Gastroesophageal sphincter (tissue), 4 donors: ENCODE data around the gene RITA1. TPM values are rescaled to one million over a fixed set of nuclear protein-coding genes. Genes with fewer than 3 reads are reported as not detected.
A peak's percentile ranks its signal among the peaks of the same experiment; 100 is the strongest.

ENCODE experiments used
- ATAC-seq: fragments of 150-250 bp; one replicate; pipeline ENCODE4 v1.9.1; 2016; ENCODE audit warnings: mild to moderate bottlenecking, moderate library complexity
- H3K27ac ChIP-seq, 4 donors: fragments of 200-600 bp; sonication (generic) in 3 of 4; 1 replicate in 3 of 4; 2 replicates in 1 of 4; pipeline ENCODE4 v1.5.1; 2016 to 2019
- H3K27me3 ChIP-seq: fragments of 200-600 bp; sonication (generic); one replicate; pipeline ENCODE4 v1.5.1; 2019
- H3K36me3 ChIP-seq, 2 donors: fragments of 200-600 bp; sonication (generic); one replicate each; pipeline ENCODE4 v1.5.1; 2019; ENCODE audit warnings: control low read depth in 1 of 2
- H3K4me1 ChIP-seq, 3 donors: fragments of 200-600 bp; sonication (generic); 1 replicate in 2 of 3; 2 replicates in 1 of 3; pipeline ENCODE4 v1.5.1; 2016 to 2019; ENCODE audit warnings: control low read depth in 2 of 3
- H3K4me3 ChIP-seq, 2 donors: fragments of 200-600 bp; sonication (generic); one replicate each; pipeline ENCODE4 v1.5.1; 2019; ENCODE audit warnings: mild to moderate bottlenecking in 1 of 2, moderate library complexity in 1 of 2
- H3K9me3 ChIP-seq, 3 donors: fragments of 200-600 bp; sonication (generic); one replicate each; pipeline ENCODE4 v1.5.1; 2017 to 2019; ENCODE audit warnings: control low read depth in 2 of 3
- CTCF ChIP-seq, 4 experiments: fragments of 200-600 bp in 2 of 4; fragments of 450-650 bp in 2 of 4; sonication (generic) in 1 of 4; IDR thresholded peaks; one replicate each; pipeline ENCODE4 v1.5.1; 2017 to 2019; ENCODE audit warnings: antibody characterized with exemption in 4 of 4, mild to moderate bottlenecking in 2 of 4, moderate library complexity in 2 of 4
- EP300 ChIP-seq: sonication (generic); formaldehyde crosslinking; IDR thresholded peaks from one replicate; pipeline ENCODE4 v1.6.1; 2017; ENCODE audit warnings: antibody characterized with exemption, mild to moderate bottlenecking
- POLR2A ChIP-seq, 2 donors: fragments of 450-650 bp; IDR thresholded peaks; one replicate each; pipeline ENCODE4 v1.6.1; 2017; ENCODE audit warnings: antibody characterized with exemption in 2 of 2, mild to moderate bottlenecking in 2 of 2, moderate library complexity in 1 of 2
- POLR2AphosphoS5 ChIP-seq: sonication (generic); formaldehyde crosslinking; IDR thresholded peaks from one replicate; pipeline ENCODE4 v1.6.1; 2017; ENCODE audit warnings: antibody characterized with exemption
- WGBS, 2 donors: methylation state at CpG; one replicate each; pipeline ENCODE4 v1.1.5; 2018; ENCODE audit warnings: low coverage in 1 of 2; 5-methylcytosine and 5-hydroxymethylcytosine counted together
- total RNA-seq, 4 donors: library from RNA; depleted of rRNA; stranded (reverse); fragments of >200 nt; gene quantifications; one replicate each; pipeline ENCODE4 v1.1.0, GENCODE V29; 2016

Gene RITA1
- total RNA-seq, 4 donors from 2014 or later, result 12.3 to 22.8 (median 16.6) TPM

- peaks cover 0 to 35% (median 5%) of the 10 kb centered on the region in 3 donors for H3K4me1 ChIP-seq
- H3K9me3 ChIP-seq, result no peaks in the 10 kb centered on the region
- H3K27ac ChIP-seq, result no peak overlapping the region
- no peak for ATAC-seq
- H3K36me3 ChIP-seq, result peaks cover 0 to 9% of the 10 kb centered on the region in 2 donors
- TF ChIP-seq POLR2A (IDR thresholded peaks at IDR 0.05), result no peak
- TF ChIP-seq POLR2AphosphoS5, result no peak
- TF ChIP-seq EP300, result no peak
- TF ChIP-seq CTCF (IDR thresholded peaks at IDR 0.05), result no peak
- no peaks in the 10 kb centered on the region for H3K27me3 ChIP-seq
- 79 to 100% methylated on average over 1 to 2 of the region's 7 CpGs for WGBS, 2 donors
- H3K4me3 ChIP-seq, result no peak overlapping the region
Observed at GRCh38 chr12:113196582-113196981, 11.1 kb downstream of the RITA1 start.

GRCh38 chr12:113196990-113197389 lies 11.5 kb downstream of the RITA1 start:
- H3K9me3 ChIP-seq, result no peaks in the 10 kb centered on the region
- H3K4me1 ChIP-seq, result peaks cover 0 to 35% (median 5%) of the 10 kb centered on the region in 3 donors
- ATAC-seq, result peak; percentile 90
- WGBS, 2 donors, result 5 to 11% methylated on average over 1 to 4 of the region's 4 CpGs
- no peaks in the 10 kb centered on the region for H3K27me3 ChIP-seq
- H3K4me3 ChIP-seq, result no peak overlapping the region
- TF ChIP-seq POLR2AphosphoS5 (peak; percentile 34), CTCF (IDR thresholded peaks at IDR 0.05) (peak in 3 of 4 experiments; percentile 42 to 72 (median 54)), POLR2A (IDR thresholded peaks at IDR 0.05) (no peak)
- H3K36me3 ChIP-seq, result peaks cover 0 to 4% of the 10 kb centered on the region in 2 donors
- no peak overlapping the region for H3K27ac ChIP-seq

- no peak for ATAC-seq
- Histone ChIP-seq H3K4me1 (peaks cover 0 to 35% (median 5%) of the 10 kb centered on the region in 3 donors), H3K27me3 (no peaks in the 10 kb centered on the region), H3K9me3 (no peaks in the 10 kb centered on the region), H3K36me3 (no peaks in the 10 kb centered on the region), H3K27ac (no peak overlapping the region), H3K4me3 (no peak overlapping the region)
- WGBS, 2 donors, result 78 to 80% methylated on average over 3 of the region's 8 CpGs
- TF ChIP-seq CTCF (IDR thresholded peaks at IDR 0.05) (no peak), POLR2A (IDR thresholded peaks at IDR 0.05) (no peak), EP300 (no peak), POLR2AphosphoS5 (no peak)
Observed at GRCh38 chr12:113197518-113198077, 12.1 kb downstream of the RITA1 start.

GRCh38 chr12:113198296-113198695 lies 12.8 kb downstream of the RITA1 start:
- H3K9me3 ChIP-seq, result no peaks in the 10 kb centered on the region
- no peaks in the 10 kb centered on the region for H3K36me3 ChIP-seq
- TF ChIP-seq POLR2AphosphoS5 (no peak), CTCF (IDR thresholded peaks at IDR 0.05) (no peak), POLR2A (IDR thresholded peaks at IDR 0.05) (no peak), EP300 (no peak)
- H3K27ac ChIP-seq, result no peak overlapping the region
- H3K27me3 ChIP-seq, result no peaks in the 10 kb centered on the region
- no peak overlapping the region for H3K4me3 ChIP-seq
- peaks cover 0 to 28% (median 5%) of the 10 kb centered on the region in 3 donors for H3K4me1 ChIP-seq
- ATAC-seq, result no peak
- WGBS, 2 donors, result 77 to 78% methylated on average over 1 of the region's 1 CpG

GRCh38 chr12:113200021-113200797 lies 14.7 kb downstream of the RITA1 start:
- H3K27ac ChIP-seq, result no peak overlapping the region
- ATAC-seq, result no peak
- WGBS, 2 donors, result 93 to 94% methylated on average over 3 to 7 of the region's 12 CpGs
- peaks cover 0 to 13% (median 0%) of the 10 kb centered on the region in 3 donors for H3K4me1 ChIP-seq
- H3K4me3 ChIP-seq, result no peak overlapping the region
- no peaks in the 10 kb centered on the region for H3K27me3 ChIP-seq
- no peaks in the 10 kb centered on the region for H3K36me3 ChIP-seq
- no peaks in the 10 kb centered on the region for H3K9me3 ChIP-seq
- no peak for TF ChIP-seq POLR2A (IDR thresholded peaks at IDR 0.05)
- TF ChIP-seq CTCF (IDR thresholded peaks at IDR 0.05), result no peak
- no peak for TF ChIP-seq POLR2AphosphoS5
- TF ChIP-seq EP300, result no peak
